HCT116 (cell line): ENCODE results near the gene M1AP. TPM values are rescaled to one million over a fixed set of nuclear protein-coding genes. Genes with fewer than 3 reads are reported as not detected.

Experiments used
- ATAC-seq: fragments of 200-7000 bp; cut with Tn5 transposase; 2 replicates; pipeline ENCODE4 v1.9.1; 2020; ENCODE audit warnings: mild to moderate bottlenecking, moderate library complexity
- BruUV-seq: library from RNA; stranded (reverse); fragments of 400-500 nt; replicated peaks from 2 replicates; lab custom pipeline; 2021; lab: Mats Ljungman, UMichigan
- CTCF ChIA-PET: fragments of 300-600 bp; sonication (Branson Sonifier 250); formaldehyde crosslinking; loops from one replicate; lab custom pipeline; 2021; ENCODE audit warnings: antibody characterized with exemption; lab: Charles Lee
- POLR2A ChIA-PET: fragments of 300-600, 350-600 bp; sonication (Branson Sonifier 250); formaldehyde crosslinking; loops from one replicate; lab custom pipeline; 2021; ENCODE audit warnings: antibody characterized with exemption; lab: Charles Lee
- RAD21 ChIA-PET, 2 experiments: fragments of 300-600 bp; sonication (Branson Sonifier 250); formaldehyde crosslinking; loops; one replicate each; lab custom pipeline; 2023; ENCODE audit warnings: low total read pairs in 2 of 2; ENCODE audit not compliant: uncharacterized antibody in 2 of 2, unreplicated experiment in 2 of 2, low non-redundant PET in 1 of 2; lab: Charles Lee
- DNase-seq: peaks from one replicate; pipeline ENCODE4 v3.0.0-alpha.2; 2010; ENCODE audit warnings: low read depth, low spot score
- H2AFZ ChIP-seq: fragments of 200-600 bp; shearing (Covaris generic), sonication (generic); 2 replicates; pipeline ENCODE4 v1.6.1; 2017; ENCODE audit warnings: low read depth, mixed run types, mixed read lengths, antibody characterized with exemption, low read length; ENCODE audit not compliant: poor library complexity, severe bottlenecking
- H3K27ac ChIP-seq: 2 replicates; pipeline ENCODE4 v1.5.1; 2012; ENCODE audit warnings: low read depth, low read length
- H3K27me3 ChIP-seq: fragments of 200-600 bp; sonication (generic); 2 replicates; pipeline ENCODE4 v1.6.1; 2016; ENCODE audit warnings: mixed run types, low read length, mixed read lengths; ENCODE audit not compliant: insufficient read depth
- H3K36me3 ChIP-seq, 2 experiments: fragments of 200-500 bp in 1 of 2; fragments of 200-600 bp in 1 of 2; sonication (Bioruptor generic) in 1 of 2; sonication (generic) in 1 of 2; 2 replicates each; pipeline versions ENCODE4 v1.5.1 to v1.6.1; 2014 to 2016; ENCODE audit warnings: low read length in 2 of 2, inconsistent platforms in 1 of 2, mixed read lengths in 1 of 2, mixed run types in 1 of 2; ENCODE audit not compliant: insufficient read depth in 2 of 2, control insufficient read depth in 1 of 2
- H3K4me1 ChIP-seq, 2 experiments: fragments of 200-600 bp in 1 of 2; sonication (generic) in 1 of 2; 2 replicates each; pipeline versions ENCODE4 v1.5.1 to v1.6.1; 2012 to 2017; ENCODE audit warnings: low read length in 2 of 2, inconsistent platforms in 1 of 2, mild to moderate bottlenecking in 1 of 2, mixed read lengths in 1 of 2, mixed run types in 1 of 2, moderate library complexity in 1 of 2; ENCODE audit not compliant: insufficient read depth in 2 of 2, control insufficient read depth in 1 of 2
- H3K4me2 ChIP-seq: fragments of 200-600 bp; sonication (generic); 2 replicates; pipeline ENCODE4 v1.6.1; 2017; ENCODE audit warnings: mixed run types, low read length, mixed read lengths
- H3K4me3 ChIP-seq, 2 experiments: fragments of 200-600 bp in 1 of 2; sonication (generic) in 1 of 2; replicated peaks in 1 of 2; 2 replicates each; pipeline ENCODE4 v1.5.1; 2011 to 2016; ENCODE audit warnings: low read length in 2 of 2, control low read depth in 1 of 2, low read depth in 1 of 2, mild to moderate bottlenecking in 1 of 2, mixed read lengths in 1 of 2, mixed run types in 1 of 2
- H3K79me2 ChIP-seq: fragments of 200-600 bp; sonication (generic); 2 replicates; pipeline ENCODE4 v1.6.1; 2017; ENCODE audit warnings: mild to moderate bottlenecking, mixed run types, low read length, moderate library complexity, mixed read lengths; ENCODE audit not compliant: insufficient read depth
- H3K9ac ChIP-seq: fragments of 200-600 bp; sonication (generic); 2 replicates; pipeline ENCODE4 v1.6.1; 2016; ENCODE audit warnings: low read length, mixed read lengths
- H3K9me2 ChIP-seq: fragments of 200-600 bp; sonication (generic), shearing (Covaris generic); 2 replicates; pipeline ENCODE4 v1.6.1; 2017; ENCODE audit warnings: mixed run types, mild to moderate bottlenecking, moderate library complexity; ENCODE audit not compliant: insufficient read depth
- H3K9me3 ChIP-seq, 2 experiments: fragments of 200-500 bp in 1 of 2; fragments of 200-600 bp in 1 of 2; sonication (Bioruptor generic) in 1 of 2; sonication (generic) in 1 of 2; 2 replicates each; pipeline ENCODE4 v1.6.1; 2014 to 2017; ENCODE audit warnings: low read length in 2 of 2, mixed read lengths in 2 of 2, inconsistent platforms in 1 of 2, low read depth in 1 of 2, mild to moderate bottlenecking in 1 of 2, mixed run types in 1 of 2, moderate library complexity in 1 of 2; ENCODE audit not compliant: control insufficient read depth in 1 of 2, insufficient read depth in 1 of 2
- H4K20me1 ChIP-seq: fragments of 200-600 bp; sonication (generic), shearing (Covaris generic); 2 replicates; pipeline ENCODE4 v1.6.1; 2017; ENCODE audit warnings: mixed run types, mild to moderate bottlenecking, moderate library complexity; ENCODE audit not compliant: insufficient read depth
- CBX3 ChIP-seq: IDR thresholded peaks from 2 replicates; pipeline ENCODE4 v1.6.1; 2012; ENCODE audit warnings: low read depth
- CEBPB ChIP-seq: IDR thresholded peaks from 2 replicates; pipeline ENCODE4 v1.6.1; 2012; ENCODE audit warnings: low read depth
- EGR1 ChIP-seq: IDR thresholded peaks from 2 replicates; pipeline ENCODE4 v1.6.1; 2012; ENCODE audit warnings: low read depth
- EZH2 ChIP-seq: fragments of 200-600 bp; sonication (generic); IDR thresholded peaks from 2 replicates; pipeline ENCODE4 v1.6.1; 2017; ENCODE audit warnings: antibody characterized with exemption, mixed run types
- FOSL1 ChIP-seq: IDR thresholded peaks from 2 replicates; pipeline ENCODE4 v1.6.1; 2012; ENCODE audit warnings: low read depth
- JUND ChIP-seq: IDR thresholded peaks from 2 replicates; pipeline ENCODE4 v1.6.1; 2012
- MAX ChIP-seq: IDR thresholded peaks from 2 replicates; pipeline ENCODE4 v1.6.1; 2012
- POLR2A ChIP-seq: IDR thresholded peaks from 2 replicates; pipeline ENCODE4 v1.7.0; 2011; ENCODE audit warnings: borderline replicate concordance; ENCODE audit not compliant: insufficient read depth, insufficient read length; ENCODE audit errors: extremely low read depth
- POLR2AphosphoS5 ChIP-seq: IDR thresholded peaks from 2 replicates; pipeline ENCODE4 v1.6.1; 2011; ENCODE audit warnings: mild to moderate bottlenecking, low read depth, low read length, moderate library complexity
- RAD21 ChIP-seq: IDR thresholded peaks from 2 replicates; pipeline ENCODE4 v1.6.1; 2012; ENCODE audit warnings: low read depth, mild to moderate bottlenecking
- REST ChIP-seq: IDR thresholded peaks from 2 replicates; pipeline ENCODE4 v1.6.1; 2012; ENCODE audit warnings: low read depth
- SRF ChIP-seq: IDR thresholded peaks from 2 replicates; pipeline ENCODE4 v1.6.1; 2012; ENCODE audit warnings: low read depth
- TCF7L2 ChIP-seq: IDR thresholded peaks from 2 replicates; pipeline ENCODE4 v1.7.0; 2011; ENCODE audit warnings: borderline replicate concordance, inconsistent platforms; ENCODE audit not compliant: insufficient read depth, insufficient read length; ENCODE audit errors: extremely low read depth
- YY1 ChIP-seq: IDR thresholded peaks from 2 replicates; pipeline ENCODE4 v1.6.1; 2011; ENCODE audit warnings: low read length, low read depth, moderate library complexity, mild to moderate bottlenecking; ENCODE audit not compliant: insufficient replicate concordance; ENCODE audit errors: extremely low read depth
- ZFX ChIP-seq: fragments of 450-650 bp; IDR thresholded peaks from 2 replicates; pipeline ENCODE4 v1.6.1; 2017
- ZNF274 ChIP-seq: fragments of 200-500 bp; sonication (Bioruptor generic); IDR thresholded peaks from 2 replicates; pipeline ENCODE4 v1.6.1; 2014; ENCODE audit warnings: mild to moderate bottlenecking, low read depth, low read length, inconsistent platforms
- intact Hi-C: fragments of 100-400 bp; cut with micrococcal nuclease; formaldehyde crosslinking; loops from 2 replicates; pipeline ENCODE4 v1.10.0; 2022
- total RNA-seq: library from RNA; stranded (reverse); gene quantifications from one replicate; pipeline ENCODE4 v1.2.1, GENCODE V29; 2021; ENCODE audit not compliant: unreplicated experiment

Gene M1AP
- total RNA-seq, 1 experiment from 2014 or later, result 28.2 TPM

DNA sequence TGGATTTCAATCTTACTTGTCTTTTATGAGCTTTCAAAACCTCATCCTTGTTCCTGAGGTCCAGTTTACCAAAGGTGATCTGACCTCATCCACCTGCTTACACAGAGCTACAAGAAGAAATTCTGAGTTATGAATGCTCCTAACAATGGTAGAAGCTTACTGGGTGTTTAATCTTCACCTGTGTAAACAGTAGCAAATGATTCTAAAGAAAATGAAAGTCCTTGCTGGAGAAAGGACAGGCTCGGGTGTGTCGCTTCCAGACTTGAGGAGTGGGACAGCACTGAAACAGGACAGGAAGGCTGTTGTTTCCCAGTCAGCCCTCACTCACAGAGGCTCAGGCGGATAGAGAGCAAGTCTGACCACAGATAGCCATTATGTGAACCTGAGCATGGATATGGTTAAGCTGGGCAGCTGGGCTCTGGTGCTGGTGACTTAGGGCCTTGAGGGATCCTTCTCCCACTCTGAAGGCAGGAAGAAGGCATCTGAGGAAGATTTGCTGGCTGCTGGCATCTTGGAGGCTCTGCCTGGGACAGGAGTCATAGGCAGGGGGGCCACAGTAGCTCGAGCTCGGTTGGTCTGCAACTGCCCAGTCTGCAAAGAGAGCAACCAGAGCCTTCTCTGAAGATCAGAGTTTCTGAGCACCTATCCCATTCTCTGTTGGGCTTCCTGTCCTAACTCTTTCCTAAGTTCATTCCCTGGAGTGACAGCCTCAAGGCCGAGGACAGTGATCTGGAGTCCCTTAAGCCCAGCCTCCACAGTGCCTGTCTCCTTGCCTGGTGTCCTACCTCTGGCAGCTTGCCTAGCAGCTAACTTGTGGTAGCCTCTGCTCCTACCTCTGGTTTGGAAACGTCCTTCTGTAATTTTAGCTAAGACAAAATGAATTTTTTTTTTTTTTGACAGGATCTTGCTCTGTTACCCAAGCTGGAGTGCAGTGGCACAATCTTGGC lies 89.6 kb downstream of the M1AP start:
- Histone ChIP-seq H3K27ac (no peak overlapping the region), H3K27me3 (no peaks in the 10 kb centered on the region), H4K20me1 (no peaks in the 10 kb centered on the region), H2AFZ (no peak overlapping the region), H3K79me2 (peaks cover 8% of the 10 kb centered on the region; the same call in 1 of the 2 replicates), H3K4me1 (peaks cover 5 to 38% of the 10 kb centered on the region in 2 experiments; a peak in 3 of 4 replicates), H3K9ac (no peak overlapping the region), H3K4me2 (no peak overlapping the region), H3K9me3 (no peaks in the 10 kb centered on the region), H3K4me3 (no peak overlapping the region), H3K9me2 (no peaks in the 10 kb centered on the region), H3K36me3 (peaks cover 7 to 9% of the 10 kb centered on the region in 2 experiments; a peak in 3 of 4 replicates)
- ChIA-PET POLR2A (interaction anchor here (1.9 kb wide), 1 partner anchor 8 kb away, joined by 5 read pairs; no protein-coding TSS in a partner anchor), CTCF (no interaction called here), RAD21 (no interaction called here)
- no TSS peak for BruUV-seq
- DNase-seq, result no peak
- TF ChIP-seq FOSL1 (no peak), CEBPB (no peak), YY1 (no peak), CBX3 (no peak), RAD21 (no peak), POLR2AphosphoS5 (no peak)
- ATAC-seq, result no peak
- intact Hi-C loops, result no loop called here

GRCh38 chr2:74556831-74557370 lies 91.2 kb downstream of the M1AP start:
- Histone ChIP-seq H2AFZ (no peak overlapping the region), H3K36me3 (peaks cover 7 to 9% of the 10 kb centered on the region in 2 experiments; a peak in 3 of 4 replicates), H3K4me2 (no peak overlapping the region), H3K79me2 (peaks cover 8% of the 10 kb centered on the region; the same call in 1 of the 2 replicates), H3K9ac (no peak overlapping the region), H3K4me1 (peaks cover 10 to 38% of the 10 kb centered on the region in 2 experiments; a peak in 3 of 4 replicates), H3K4me3 (no peak overlapping the region), H3K9me2 (no peaks in the 10 kb centered on the region), H3K27me3 (no peaks in the 10 kb centered on the region), H3K9me3 (no peaks in the 10 kb centered on the region), H3K27ac (no peak overlapping the region), H4K20me1 (no peaks in the 10 kb centered on the region)
- ATAC-seq (no peak), DNase-seq (no peak)
- ChIA-PET RAD21 (no interaction called here), CTCF (no interaction called here), POLR2A (no interaction called here)
- BruUV-seq, result no TSS peak
- intact Hi-C loops, result no loop called here
- TF ChIP-seq EGR1, result no peak
- no peak for TF ChIP-seq SRF
- no peak for TF ChIP-seq POLR2A
- TF ChIP-seq REST, result no peak
- no peak for TF ChIP-seq EZH2
- TF ChIP-seq YY1, result no peak
- TF ChIP-seq POLR2AphosphoS5, result no peak
- TF ChIP-seq MAX, result no peak
- TF ChIP-seq ZFX, result no peak
- TF ChIP-seq TCF7L2, result no peak
- no peak for TF ChIP-seq ZNF274
- TF ChIP-seq JUND, result no peak
